KOPT-K1 (cell line): ENCODE measurements around the gene INHBA.

ENCODE experiments used
- H3K27ac ChIP-seq: fragments of 200-600 bp; sonication (generic); 2 replicates; pipeline ENCODE4 v1.5.1; 2016; ENCODE audit warnings: antibody characterized with exemption, mild to moderate bottlenecking, low read depth, low read length; ENCODE audit not compliant: poor library complexity, severe bottlenecking
- H3K36me3 ChIP-seq: fragments of 200-600 bp; sonication (generic); 2 replicates; pipeline ENCODE4 v1.5.1; 2017; ENCODE audit warnings: antibody characterized with exemption, mild to moderate bottlenecking, low read length, moderate library complexity; ENCODE audit not compliant: insufficient read depth
- H3K9me3 ChIP-seq: fragments of 200-600 bp; sonication (generic); 2 replicates; pipeline ENCODE4 v1.5.1; 2017; ENCODE audit warnings: antibody characterized with exemption, low read length, mild to moderate bottlenecking; ENCODE audit not compliant: insufficient read depth, poor library complexity, severe bottlenecking

Gene INHBA

GRCh38 chr7:41730161-41730560 lies 27.3 kb upstream of the INHBA start:
- H3K27ac ChIP-seq, result no peak overlapping the region
- no peaks in the 10 kb centered on the region for H3K36me3 ChIP-seq
- H3K9me3 ChIP-seq, result no peaks in the 10 kb centered on the region

DNA sequence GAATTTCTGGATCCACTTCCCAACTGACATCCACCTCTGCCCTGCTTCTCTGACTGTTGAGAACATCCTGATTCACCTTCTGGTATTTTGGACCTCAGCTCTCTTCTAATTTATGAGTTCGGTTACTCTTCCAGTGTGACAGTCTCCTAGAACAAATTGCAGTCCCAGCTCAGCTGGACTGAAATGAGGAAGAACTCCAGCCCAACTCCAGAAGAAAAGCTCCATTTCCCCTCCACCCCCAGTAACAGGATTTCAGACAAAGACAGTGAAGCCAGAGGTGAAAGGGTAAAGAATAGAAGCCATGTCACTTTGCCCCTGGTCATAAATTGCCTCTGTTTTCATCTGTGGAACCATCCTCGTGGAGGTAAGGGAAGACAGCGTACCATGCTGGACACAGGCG lies 26.2 kb upstream of the INHBA start:
- no peak overlapping the region for H3K27ac ChIP-seq
- H3K9me3 ChIP-seq, result no peaks in the 10 kb centered on the region
- H3K36me3 ChIP-seq, result no peaks in the 10 kb centered on the region

DNA sequence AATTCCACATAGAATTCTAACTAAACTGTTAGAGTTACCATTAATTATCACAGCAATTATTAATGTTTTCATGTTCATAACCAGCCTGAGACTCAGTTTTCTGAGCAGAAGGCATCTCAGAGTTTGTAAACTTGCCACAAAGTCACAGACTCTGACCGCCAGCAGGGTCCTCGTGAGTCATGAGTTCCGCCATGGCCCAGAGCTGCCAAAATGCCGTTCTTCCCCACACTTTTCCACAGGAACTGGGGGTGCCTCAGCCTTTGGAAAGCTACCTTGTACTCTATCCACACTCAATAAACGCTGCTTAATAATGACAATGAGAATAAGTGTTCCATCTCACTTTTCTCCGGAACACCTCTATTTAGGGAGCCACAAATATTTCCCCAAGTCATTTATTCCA lies 22.1 kb upstream of the INHBA start:
- Histone ChIP-seq H3K9me3 (no peaks in the 10 kb centered on the region), H3K27ac (no peak overlapping the region), H3K36me3 (no peaks in the 10 kb centered on the region)

DNA sequence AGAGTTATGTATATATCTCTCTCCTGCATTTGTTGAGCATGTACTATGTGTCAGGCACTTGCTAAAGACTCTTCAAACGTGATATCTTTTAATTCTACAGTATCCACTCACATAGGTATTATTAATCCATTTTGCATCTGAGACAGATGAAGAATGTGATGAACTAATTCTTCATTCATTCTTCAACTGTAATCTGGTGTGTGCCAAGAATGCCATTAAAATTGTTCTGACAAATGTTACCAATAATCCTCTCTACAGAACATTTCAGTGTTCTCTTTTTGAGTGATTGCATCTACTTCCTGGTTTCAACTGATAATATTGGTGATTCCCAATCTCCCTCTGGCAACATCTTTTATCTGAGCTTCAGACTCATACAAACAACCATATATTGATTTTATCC lies 18.0 kb upstream of the INHBA start:
- Histone ChIP-seq H3K9me3 (no peaks in the 10 kb centered on the region), H3K36me3 (no peaks in the 10 kb centered on the region)

GRCh38 chr7:41720046-41720445 lies 17.2 kb upstream of the INHBA start:
- Histone ChIP-seq H3K9me3 (no peaks in the 10 kb centered on the region), H3K36me3 (no peaks in the 10 kb centered on the region), H3K27ac (no peak overlapping the region)

More for the DNA sequence above, 18.0 kb upstream of the INHBA start:
- H3K27ac ChIP-seq, result no peak overlapping the region

GRCh38 chr7:41716691-41717090 lies 13.8 kb upstream of the INHBA start:
- no peaks in the 10 kb centered on the region for H3K9me3 ChIP-seq
- H3K36me3 ChIP-seq, result no peaks in the 10 kb centered on the region
- no peak overlapping the region for H3K27ac ChIP-seq

DNA sequence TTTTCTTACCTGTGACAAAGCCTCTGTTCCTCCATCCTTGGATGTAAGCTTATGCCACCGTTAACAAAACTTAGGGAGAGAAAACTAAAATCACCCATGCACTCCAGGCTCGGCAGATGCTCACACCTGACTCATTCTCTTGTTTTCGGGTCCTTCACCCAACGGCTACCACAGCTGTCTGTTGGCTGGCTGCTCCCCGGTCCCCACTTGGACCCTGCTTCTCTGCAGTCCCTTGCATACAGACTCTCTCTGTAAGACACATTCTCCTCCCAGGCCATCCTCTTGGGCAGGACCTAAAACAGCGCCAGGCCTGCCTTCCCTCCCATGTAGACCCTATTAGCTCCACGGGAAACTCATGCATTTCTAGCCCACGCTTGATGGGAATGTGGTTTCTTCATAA lies 12.1 kb upstream of the INHBA start:
- no peaks in the 10 kb centered on the region for H3K9me3 ChIP-seq
- no peak overlapping the region for H3K27ac ChIP-seq
- no peaks in the 10 kb centered on the region for H3K36me3 ChIP-seq

GRCh38 chr7:41711283-41712064 lies 8.6 kb upstream of the INHBA start:
- no peaks in the 10 kb centered on the region for H3K36me3 ChIP-seq
- H3K27ac ChIP-seq, result no peak overlapping the region
- H3K9me3 ChIP-seq, result no peaks in the 10 kb centered on the region

DNA sequence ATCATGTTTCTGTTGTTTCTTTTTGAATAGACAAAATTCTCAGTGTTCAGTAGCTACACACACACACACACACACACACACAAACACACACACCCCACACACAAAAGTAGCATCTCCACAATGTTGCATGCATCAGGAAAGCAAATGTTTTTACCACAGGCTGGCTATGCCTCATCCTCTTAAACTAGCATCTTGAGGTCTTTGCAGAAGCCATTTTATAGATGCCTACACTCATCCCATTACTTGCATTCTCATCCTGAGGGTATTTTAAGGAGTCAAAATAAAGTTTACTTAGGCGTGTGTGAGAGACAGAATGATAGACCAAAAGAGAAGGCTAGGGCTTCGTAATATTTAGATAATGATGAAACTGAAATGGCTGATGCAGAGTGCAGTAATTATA lies 7.9 kb upstream of the INHBA start:
- Histone ChIP-seq H3K9me3 (no peaks in the 10 kb centered on the region), H3K27ac (no peak overlapping the region), H3K36me3 (no peaks in the 10 kb centered on the region)

- Histone ChIP-seq H3K36me3 (no peaks in the 10 kb centered on the region), H3K9me3 (no peaks in the 10 kb centered on the region), H3K27ac (no peak overlapping the region)
Measured at GRCh38 chr7:41709621-41710020, 6.7 kb upstream of the INHBA start.

- Histone ChIP-seq H3K27ac (no peak overlapping the region), H3K9me3 (no peaks in the 10 kb centered on the region), H3K36me3 (no peaks in the 10 kb centered on the region)
Measured at GRCh38 chr7:41708581-41709358, 5.9 kb upstream of the INHBA start.

GRCh38 chr7:41706228-41706930 lies 3.5 kb upstream of the INHBA start:
- H3K36me3 ChIP-seq, result no peaks in the 10 kb centered on the region
- no peak overlapping the region for H3K27ac ChIP-seq
- no peaks in the 10 kb centered on the region for H3K9me3 ChIP-seq

DNA sequence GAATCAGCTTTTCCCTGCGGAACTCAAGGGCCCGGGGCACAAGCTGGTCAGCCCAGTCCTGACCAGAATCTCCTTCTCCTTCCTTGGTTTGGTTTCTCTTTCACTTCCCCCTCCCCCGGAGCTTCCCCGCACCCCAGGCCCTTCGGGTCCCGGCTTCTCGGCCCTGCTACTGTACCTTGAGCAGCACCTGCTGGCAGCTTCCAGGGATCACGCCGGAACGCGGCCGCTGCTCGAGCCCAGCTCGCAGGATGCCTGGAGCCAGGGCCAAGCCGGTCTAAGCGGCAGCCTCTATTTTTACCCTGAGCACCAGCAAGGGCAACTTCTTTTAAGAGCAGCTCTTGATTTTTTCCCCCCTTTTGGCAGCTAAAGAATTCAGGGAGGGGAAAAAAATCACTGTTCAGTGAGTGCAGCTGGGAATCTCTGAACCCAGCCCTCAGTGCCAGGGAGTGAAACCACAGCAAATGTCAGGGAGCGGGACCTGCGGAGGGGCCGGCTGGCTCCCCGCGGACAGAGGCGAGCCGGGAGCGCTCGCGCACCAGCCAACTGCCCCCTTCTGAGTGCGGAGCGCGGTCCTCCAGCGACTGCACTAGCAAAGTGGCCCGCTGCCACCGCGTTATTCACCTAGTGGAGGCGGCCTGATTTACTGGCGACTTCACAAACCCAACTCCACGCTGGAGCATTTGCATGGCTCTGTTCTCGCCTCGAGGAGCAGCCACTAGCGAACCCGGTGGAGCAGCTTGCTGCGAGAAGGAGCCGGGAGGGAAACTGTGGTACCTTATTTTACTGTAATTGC lies 2.4 kb upstream of the INHBA start:
- no peaks in the 10 kb centered on the region for H3K36me3 ChIP-seq
- H3K9me3 ChIP-seq, result no peaks in the 10 kb centered on the region
- H3K27ac ChIP-seq, result no peak overlapping the region

- no peak overlapping the region for H3K27ac ChIP-seq
- H3K9me3 ChIP-seq, result no peaks in the 10 kb centered on the region
Measured at GRCh38 chr7:41701068-41701941, 1.6 kb downstream of the INHBA start.

More at GRCh38 chr7:41701068-41701941, 1.6 kb downstream of the INHBA start:
- H3K36me3 ChIP-seq, result no peaks in the 10 kb centered on the region
